ENCODE measurements around the gene ANK2. TPM values are rescaled to one million over a fixed set of nuclear protein-coding genes. Genes with fewer than 3 reads are reported as not detected.

Gene ANK2
- total RNA-seq, 1 donor from 2014 or later = 6.5 TPM

DNA sequence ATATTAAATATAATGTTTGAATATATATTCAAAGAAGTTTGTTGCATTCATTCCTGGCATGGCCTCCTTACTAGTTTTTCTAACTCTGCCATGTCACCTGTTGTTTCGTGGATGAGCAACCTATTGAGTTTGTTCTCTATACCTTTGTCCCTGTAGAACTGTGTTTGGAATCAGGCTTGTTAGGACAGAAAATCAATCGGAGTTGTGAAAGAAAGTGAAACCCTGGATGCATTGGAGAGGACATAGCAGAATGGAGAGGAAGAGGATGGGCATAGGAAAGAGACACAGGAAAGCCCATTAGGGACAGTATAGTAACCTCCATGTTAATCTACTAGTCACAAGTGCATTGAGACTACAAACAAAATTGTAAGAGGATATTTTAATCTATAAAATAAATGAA, 31.2 kb downstream of the ANK2 start:
- no peak for DNase-seq (ENCODE audit: low read depth)
- no peak overlapping the region for H3K4me3 ChIP-seq (ENCODE audit: low read depth, low read length)
- TF ChIP-seq, protein P1, sequence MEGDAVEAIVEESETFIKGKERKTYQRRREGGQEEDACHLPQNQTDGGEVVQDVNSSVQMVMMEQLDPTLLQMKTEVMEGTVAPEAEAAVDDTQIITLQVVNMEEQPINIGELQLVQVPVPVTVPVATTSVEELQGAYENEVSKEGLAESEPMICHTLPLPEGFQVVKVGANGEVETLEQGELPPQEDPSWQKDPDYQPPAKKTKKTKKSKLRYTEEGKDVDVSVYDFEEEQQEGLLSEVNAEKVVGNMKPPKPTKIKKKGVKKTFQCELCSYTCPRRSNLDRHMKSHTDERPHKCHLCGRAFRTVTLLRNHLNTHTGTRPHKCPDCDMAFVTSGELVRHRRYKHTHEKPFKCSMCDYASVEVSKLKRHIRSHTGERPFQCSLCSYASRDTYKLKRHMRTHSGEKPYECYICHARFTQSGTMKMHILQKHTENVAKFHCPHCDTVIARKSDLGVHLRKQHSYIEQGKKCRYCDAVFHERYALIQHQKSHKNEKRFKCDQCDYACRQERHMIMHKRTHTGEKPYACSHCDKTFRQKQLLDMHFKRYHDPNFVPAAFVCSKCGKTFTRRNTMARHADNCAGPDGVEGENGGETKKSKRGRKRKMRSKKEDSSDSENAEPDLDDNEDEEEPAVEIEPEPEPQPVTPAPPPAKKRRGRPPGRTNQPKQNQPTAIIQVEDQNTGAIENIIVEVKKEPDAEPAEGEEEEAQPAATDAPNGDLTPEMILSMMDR (conservative IDR thresholded peaks at IDR 0.05; ENCODE audit: low read depth, low read length) = no peak

DNA sequence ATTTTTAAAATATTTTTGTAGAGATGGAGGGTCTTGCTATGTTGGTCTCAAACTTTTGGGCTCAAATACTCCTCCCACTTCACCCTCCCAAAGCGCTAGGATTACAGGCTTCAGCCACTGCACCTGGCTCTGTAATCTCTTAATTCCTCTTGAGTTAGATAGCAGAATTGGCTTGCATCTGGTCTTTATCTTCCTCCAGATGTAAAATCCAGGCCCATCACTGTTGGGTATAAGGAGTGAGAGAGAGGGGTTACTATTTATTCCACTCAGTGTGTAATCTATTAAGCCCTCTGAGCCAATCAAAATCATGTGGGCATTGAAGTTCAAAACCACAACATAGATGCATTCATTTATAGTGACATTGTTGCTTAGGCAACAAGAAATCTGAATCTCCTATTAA, 33.9 kb downstream of the ANK2 start:
- TF ChIP-seq, protein P1 (conservative IDR thresholded peaks at IDR 0.05; ENCODE audit: low read depth, low read length) = no peak
- no peak overlapping the region for H3K4me3 ChIP-seq (ENCODE audit: low read depth, low read length)
- no peak for DNase-seq (ENCODE audit: low read depth)

DNA sequence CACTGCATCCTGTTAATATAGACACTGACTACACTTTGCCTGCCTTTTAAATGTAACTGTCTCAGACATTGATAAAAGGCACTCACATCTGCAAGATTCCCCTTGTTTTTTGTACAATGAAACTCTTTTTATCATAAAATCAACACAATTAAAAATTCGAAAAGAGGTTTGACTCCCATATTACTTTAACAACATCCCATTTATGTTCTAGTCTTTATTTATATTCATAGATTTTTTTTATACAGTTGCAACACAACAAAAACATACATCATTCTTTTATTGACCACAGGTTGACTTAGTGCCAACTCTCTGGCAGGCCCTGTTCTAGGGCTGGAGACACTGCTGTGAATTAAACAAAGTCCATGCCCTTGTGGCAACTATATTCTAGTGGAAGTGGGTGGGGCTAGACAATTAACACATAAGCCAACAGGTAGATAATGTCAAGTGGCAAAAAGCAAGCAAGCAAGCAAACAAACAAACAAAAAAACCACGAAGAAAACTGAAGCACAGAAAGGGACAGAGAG, 36.8 kb downstream of the ANK2 start:
- DNase-seq (ENCODE audit: low read depth) = no peak
- TF ChIP-seq, protein P1 (conservative IDR thresholded peaks at IDR 0.05; ENCODE audit: low read depth, low read length) = no peak
- no peak overlapping the region for H3K4me3 ChIP-seq (ENCODE audit: low read depth, low read length)

DNA sequence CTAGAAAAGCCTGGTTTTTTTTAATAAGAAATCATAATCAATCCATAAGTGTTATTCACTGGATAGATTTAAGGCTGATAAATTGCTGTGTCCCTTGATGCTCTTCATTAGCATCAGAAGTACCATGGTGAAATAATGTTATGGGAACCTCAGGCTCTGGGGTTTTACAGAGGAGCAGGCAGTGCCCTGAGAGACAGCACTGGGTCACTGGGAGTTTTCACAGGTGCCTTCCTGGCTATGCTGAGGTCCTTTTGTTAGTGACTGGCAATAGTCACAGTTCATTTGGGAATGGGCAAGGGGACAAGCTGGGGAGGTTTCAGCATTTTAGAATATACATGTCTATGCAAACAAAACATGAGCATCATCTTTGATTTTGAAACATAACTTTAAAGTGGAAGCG, 38.6 kb downstream of the ANK2 start:
- TF ChIP-seq, protein P1 (conservative IDR thresholded peaks at IDR 0.05; ENCODE audit: low read depth, low read length) = no peak
- no peak overlapping the region for H3K4me3 ChIP-seq (ENCODE audit: low read depth, low read length)
- DNase-seq (ENCODE audit: low read depth) = no peak

DNA sequence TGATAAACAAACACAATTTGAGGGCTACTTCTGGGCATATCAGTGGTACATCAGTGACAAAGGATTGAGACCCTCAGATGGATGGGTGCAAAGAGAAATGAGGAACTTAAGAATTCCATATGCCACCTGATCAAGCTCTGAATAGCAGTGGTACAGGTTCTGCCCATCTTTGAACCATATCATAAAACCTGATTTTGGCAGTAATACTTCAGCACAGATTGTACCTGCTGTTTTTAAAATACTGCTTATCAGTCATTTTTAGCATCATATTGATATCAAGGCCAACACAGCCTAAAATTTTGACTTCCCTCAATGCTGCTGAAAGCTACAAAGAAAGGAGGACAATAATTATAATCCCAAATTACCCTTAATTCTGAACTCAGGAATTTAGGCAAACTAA, 41.5 kb downstream of the ANK2 start:
- DNase-seq (ENCODE audit: low read depth) = no peak
- TF ChIP-seq, protein P1 (conservative IDR thresholded peaks at IDR 0.05; ENCODE audit: low read depth, low read length) = no peak
- no peak overlapping the region for H3K4me3 ChIP-seq (ENCODE audit: low read depth, low read length)

DNA sequence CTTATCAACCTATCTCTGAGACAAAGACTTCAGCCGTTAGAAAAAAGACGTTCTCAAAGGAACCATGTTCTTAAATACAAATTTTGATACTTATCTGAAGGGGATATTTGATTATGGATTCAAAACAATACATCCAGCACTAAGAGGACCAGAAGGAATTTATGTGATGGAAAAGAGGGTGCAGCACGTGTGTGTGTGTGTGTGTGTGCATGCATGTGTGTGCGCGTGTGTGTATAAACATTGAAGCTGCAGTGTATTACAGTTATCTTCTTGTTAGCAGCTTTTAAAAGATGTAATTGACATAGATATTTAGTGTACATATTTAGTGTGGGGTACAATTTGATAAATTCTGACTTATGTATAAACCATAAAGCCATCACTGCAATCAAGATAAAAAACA, 44.9 kb downstream of the ANK2 start:
- DNase-seq (ENCODE audit: low read depth) = no peak
- TF ChIP-seq, protein P1 (conservative IDR thresholded peaks at IDR 0.05; ENCODE audit: low read depth, low read length) = no peak
- no peak overlapping the region for H3K4me3 ChIP-seq (ENCODE audit: low read depth, low read length)

DNA sequence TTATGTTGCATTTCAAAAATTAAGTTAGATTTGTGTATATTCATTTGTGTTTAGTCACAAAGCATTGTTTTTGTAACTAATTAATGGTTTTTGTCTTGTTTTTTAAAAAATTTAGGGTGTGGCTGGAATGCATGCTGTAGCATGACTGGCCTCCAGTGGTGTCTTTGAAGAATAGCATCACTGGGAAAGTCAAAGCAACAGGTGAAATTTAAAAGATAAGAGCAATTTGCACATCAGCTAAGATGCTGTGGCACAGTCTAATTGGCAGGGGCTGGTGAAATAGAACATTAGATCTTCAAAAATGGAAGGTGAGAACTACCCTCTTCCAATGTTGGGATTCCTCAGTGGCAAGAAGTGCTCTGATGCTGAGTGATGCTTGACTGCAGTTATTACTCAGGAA, 45.3 kb downstream of the ANK2 start:
- DNase-seq (ENCODE audit: low read depth) = no peak
- no peak overlapping the region for H3K4me3 ChIP-seq (ENCODE audit: low read depth, low read length)
- TF ChIP-seq, protein P1 (conservative IDR thresholded peaks at IDR 0.05; ENCODE audit: low read depth, low read length) = peak; percentile 90

Measured in epithelial cell of proximal tubule (primary cell).